Activated naive CD8-positive, alpha-beta T cell treated with anti-CD3 and anti-CD28 coated beads for 36 hours (primary cell): ENCODE results near the gene PSMA1. TPM values are rescaled to one million over a fixed set of nuclear protein-coding genes. Genes with fewer than 3 reads are reported as not detected.
A peak's percentile ranks its signal among the peaks of the same experiment; 100 is the strongest.

Experiments used
- DNase-seq: peaks from one replicate; pipeline ENCODE4 v3.0.0; 2021
- H3K27ac Mint-ChIP-seq: one replicate; pipeline ENCODE4 v1.8.0; 2022; ENCODE audit warnings: mild to moderate bottlenecking, moderate library complexity, mixed read lengths
- H3K27me3 Mint-ChIP-seq: one replicate; pipeline ENCODE4 v1.8.0; 2022; ENCODE audit warnings: mild to moderate bottlenecking, mixed read lengths
- H3K36me3 Mint-ChIP-seq: one replicate; pipeline ENCODE4 v1.8.0; 2021; ENCODE audit warnings: mild to moderate bottlenecking, mixed read lengths
- H3K4me1 Mint-ChIP-seq: one replicate; pipeline ENCODE4 v1.8.0; 2021; ENCODE audit warnings: mixed read lengths
- H3K4me3 Mint-ChIP-seq: one replicate; pipeline ENCODE4 v1.8.0; 2022; ENCODE audit warnings: mild to moderate bottlenecking, moderate library complexity, mixed read lengths
- H3K9me3 Mint-ChIP-seq: one replicate; pipeline ENCODE4 v1.8.0; 2022; ENCODE audit warnings: mixed read lengths
- total RNA-seq, 2 experiments: library from RNA; stranded (reverse); gene quantifications; one replicate each; pipeline ENCODE4 v1.2.3, GENCODE V29; 2021

Gene PSMA1
- total RNA-seq, 2 experiments from 2014 or later = 355 to 367 TPM

DNA sequence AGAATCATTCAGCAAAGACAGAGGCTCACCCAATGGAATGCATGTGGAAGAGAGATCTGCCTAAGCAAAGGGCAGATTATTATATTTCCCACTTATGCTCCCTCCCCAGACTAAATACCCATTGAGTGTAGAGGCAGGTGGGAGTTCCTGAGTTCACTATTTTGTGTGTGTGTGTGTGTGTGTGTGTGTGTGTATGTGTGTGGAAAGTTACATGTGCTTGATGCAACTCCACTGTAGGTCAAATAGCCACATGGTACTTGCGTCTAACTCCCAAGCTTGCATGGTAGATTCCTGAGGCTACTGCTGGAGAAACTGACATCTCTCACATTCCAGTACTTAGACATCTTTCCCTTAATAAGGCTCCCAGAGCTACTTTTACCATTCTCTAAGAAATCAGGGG is 17.2 kb downstream of the PSMA1 start:
- no peak overlapping the region for H3K4me3 Mint-ChIP-seq
- H3K9me3 Mint-ChIP-seq = no peaks in the 10 kb centered on the region
- H3K4me1 Mint-ChIP-seq = peaks cover 18% of the 10 kb centered on the region
- H3K27ac Mint-ChIP-seq = peak overlapping the region; percentile 29
- peaks cover 4% of the 10 kb centered on the region for H3K27me3 Mint-ChIP-seq
- no peak for DNase-seq
- peaks cover 28% of the 10 kb centered on the region for H3K36me3 Mint-ChIP-seq

DNA sequence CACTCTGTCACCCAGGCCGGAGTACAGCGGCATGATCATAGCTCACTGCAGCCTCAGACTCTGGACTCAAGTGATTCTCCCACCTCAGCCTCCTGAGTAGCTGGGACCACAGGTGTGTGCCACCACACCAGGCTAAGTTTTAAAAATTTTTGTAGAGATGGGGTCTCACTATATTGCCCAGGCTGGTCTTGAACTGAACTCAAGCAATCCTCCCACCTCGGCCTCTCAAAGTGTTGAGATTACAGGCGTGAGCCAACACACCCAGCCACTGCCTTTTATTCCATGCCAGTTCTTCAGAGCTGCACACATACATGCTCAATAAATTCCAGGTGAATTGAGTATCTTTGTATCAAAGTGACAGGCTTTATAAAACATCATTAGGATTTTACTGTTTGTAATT is 18.1 kb downstream of the PSMA1 start:
- H3K27me3 Mint-ChIP-seq = peaks cover 4% of the 10 kb centered on the region
- peaks cover 32% of the 10 kb centered on the region for H3K36me3 Mint-ChIP-seq

DNA sequence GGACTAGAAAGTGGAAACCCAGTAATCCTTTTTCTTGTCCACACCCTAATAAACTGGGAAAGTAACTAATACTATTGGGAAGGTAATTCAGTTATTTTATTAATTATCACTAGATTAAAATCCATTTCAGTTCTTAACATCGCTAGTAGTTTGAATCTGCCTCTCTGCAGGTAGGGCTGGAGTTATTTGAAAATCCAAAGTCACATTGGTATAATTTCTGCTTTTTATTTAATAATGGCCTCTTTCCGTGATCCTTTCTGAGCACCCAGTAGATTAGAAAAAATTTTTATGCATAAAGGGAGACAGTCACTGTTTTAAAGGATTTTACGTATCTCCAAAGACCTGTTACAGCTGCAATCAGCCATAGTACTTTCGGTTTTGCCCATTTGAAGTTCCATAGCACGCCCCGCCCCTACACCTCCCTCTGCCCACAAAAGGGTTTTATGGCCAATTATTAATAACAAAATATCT is 20.0 kb downstream of the PSMA1 start:
- H3K9me3 Mint-ChIP-seq = no peaks in the 10 kb centered on the region

More for the DNA sequence above, 18.1 kb downstream of the PSMA1 start:
- DNase-seq = no peak
- peak overlapping the region; percentile 51 for H3K27ac Mint-ChIP-seq
- H3K4me1 Mint-ChIP-seq = peaks cover 21% of the 10 kb centered on the region
- H3K9me3 Mint-ChIP-seq = no peaks in the 10 kb centered on the region
- H3K4me3 Mint-ChIP-seq = no peak overlapping the region

DNA sequence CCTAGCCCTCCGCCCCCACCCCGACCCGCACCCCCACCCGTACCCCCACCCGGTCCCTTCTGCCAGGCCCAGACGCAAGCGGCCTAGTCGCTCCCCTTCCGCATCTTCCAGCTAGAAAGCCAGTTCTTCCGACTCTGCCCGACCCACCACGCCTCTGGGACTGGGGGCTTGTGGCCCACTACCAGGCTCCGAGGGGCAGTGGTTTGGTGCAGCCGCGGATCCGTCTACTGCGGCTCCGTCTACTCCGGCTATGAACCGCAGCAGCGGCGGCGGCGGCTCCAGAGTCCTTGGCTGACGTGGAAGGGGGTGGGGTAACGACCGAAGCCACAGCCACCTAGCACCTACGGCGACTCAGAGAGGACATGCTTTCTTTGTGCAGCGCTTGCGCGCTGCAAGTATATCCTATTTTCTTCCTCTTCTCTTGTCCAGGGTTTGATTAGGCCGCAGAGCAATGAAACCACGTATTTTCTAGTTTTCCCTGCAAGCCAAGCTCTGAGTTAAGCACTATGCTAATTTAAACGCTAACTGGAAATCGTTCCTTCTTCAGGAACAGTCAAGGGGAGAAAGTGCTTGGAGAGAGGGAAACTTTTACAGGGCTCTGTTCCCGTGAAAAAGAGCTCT is 20.5 kb downstream of the PSMA1 start, which contains the start of gene COPB1:
Gene COPB1, minus strand, starts transcription at position 252 of the 621 bp plus-strand sequence. CDS start 883 bp downstream, outside the sequence.
- peak within 1 kb of the TSS; percentile 98 for H3K27ac Mint-ChIP-seq
- no peaks in the 10 kb centered on the region for H3K9me3 Mint-ChIP-seq
- DNase-seq = peak; percentile 91
- H3K4me3 Mint-ChIP-seq = peak within 1 kb of the TSS; percentile 98
- H3K27me3 Mint-ChIP-seq = peaks cover 4% of the 10 kb centered on the region
- peaks cover 35% of the 10 kb centered on the region for H3K4me1 Mint-ChIP-seq
- peaks cover 36% of the 10 kb centered on the region for H3K36me3 Mint-ChIP-seq

More for the DNA sequence above, 20.0 kb downstream of the PSMA1 start:
- peaks cover 32% of the 10 kb centered on the region for H3K36me3 Mint-ChIP-seq
- peaks cover 4% of the 10 kb centered on the region for H3K27me3 Mint-ChIP-seq
- H3K4me1 Mint-ChIP-seq = peaks cover 31% of the 10 kb centered on the region
- peak; percentile 47 for DNase-seq
- H3K27ac Mint-ChIP-seq = peak overlapping the region; percentile 98
- H3K4me3 Mint-ChIP-seq = peak overlapping the region; percentile 98

DNA sequence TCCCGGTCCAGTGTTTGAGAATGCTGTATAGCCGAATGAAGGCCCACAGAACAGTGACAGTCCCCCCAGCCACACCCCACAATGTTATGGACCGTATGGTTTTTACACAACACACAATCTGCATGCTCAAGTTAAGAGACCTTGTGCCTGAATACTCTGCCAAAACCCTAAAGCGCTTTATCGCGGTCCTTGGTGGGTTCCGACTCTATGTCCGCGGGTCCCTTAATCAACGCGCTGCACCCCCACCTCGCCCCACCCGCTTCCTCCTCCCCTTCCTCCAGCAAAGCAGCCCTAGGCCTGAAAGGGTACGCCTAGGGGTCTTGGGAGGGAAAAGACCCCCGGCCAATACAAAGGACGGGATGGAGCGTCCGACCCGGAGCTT is 21.0 kb downstream of the PSMA1 start:
- Mint-ChIP-seq H3K4me1 (peaks cover 35% of the 10 kb centered on the region), H3K4me3 (peak overlapping the region; percentile 98), H3K36me3 (peaks cover 34% of the 10 kb centered on the region), H3K27ac (peak overlapping the region; percentile 98), H3K27me3 (peaks cover 4% of the 10 kb centered on the region), H3K9me3 (no peaks in the 10 kb centered on the region)
- DNase-seq = peak; percentile 31

DNA sequence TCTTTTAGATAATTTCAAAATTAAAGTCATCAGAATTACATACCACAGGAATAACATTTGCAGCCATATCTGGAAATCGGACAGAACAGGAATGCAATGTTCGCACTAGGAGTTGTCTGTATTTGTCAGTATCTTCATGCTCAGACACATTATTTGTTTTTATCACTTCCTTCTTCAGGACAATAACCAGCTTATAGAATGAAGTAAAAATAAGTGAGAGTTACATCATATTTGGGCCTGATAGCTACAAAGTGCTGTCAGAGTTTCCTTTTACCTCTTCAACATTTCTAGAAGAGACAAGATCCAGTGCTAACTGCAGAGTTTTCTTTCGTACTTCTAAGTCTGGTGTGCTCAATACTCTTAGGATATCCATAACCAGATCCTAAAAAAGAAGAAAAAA is 39.5 kb downstream of the PSMA1 start:
- Mint-ChIP-seq H3K36me3 (peaks cover 24% of the 10 kb centered on the region), H3K4me1 (peaks cover 11% of the 10 kb centered on the region)

DNA sequence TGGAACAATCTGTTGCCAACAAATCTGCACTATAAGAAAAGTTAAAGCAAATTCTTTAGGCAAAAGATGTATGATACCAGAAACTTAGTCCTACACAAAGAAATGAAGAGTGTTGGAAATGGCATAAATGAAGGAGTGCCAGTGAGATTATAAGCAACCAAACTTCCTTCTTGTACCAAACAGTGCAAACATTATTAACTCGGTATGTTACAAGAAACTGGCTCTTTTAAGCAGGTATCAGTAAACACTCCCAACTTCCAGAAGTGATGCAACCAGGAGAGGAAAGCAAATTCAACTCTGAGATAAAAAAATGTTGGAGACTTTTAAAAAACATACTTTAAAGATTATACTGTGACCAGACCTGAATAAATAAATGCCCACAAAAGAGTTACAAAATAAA is 49.1 kb downstream of the PSMA1 start:
- H3K36me3 Mint-ChIP-seq = peaks cover 50% of the 10 kb centered on the region
- no peak for DNase-seq
- peaks cover 29% of the 10 kb centered on the region for H3K4me1 Mint-ChIP-seq
- no peaks in the 10 kb centered on the region for H3K27me3 Mint-ChIP-seq
- no peak overlapping the region for H3K27ac Mint-ChIP-seq
- H3K9me3 Mint-ChIP-seq = no peaks in the 10 kb centered on the region
- H3K4me3 Mint-ChIP-seq = no peak overlapping the region

More for the DNA sequence above, 39.5 kb downstream of the PSMA1 start:
- H3K27ac Mint-ChIP-seq = peak overlapping the region; percentile 85
- no peak overlapping the region for H3K4me3 Mint-ChIP-seq
- H3K9me3 Mint-ChIP-seq = no peaks in the 10 kb centered on the region
- no peaks in the 10 kb centered on the region for H3K27me3 Mint-ChIP-seq
- DNase-seq = no peak

DNA sequence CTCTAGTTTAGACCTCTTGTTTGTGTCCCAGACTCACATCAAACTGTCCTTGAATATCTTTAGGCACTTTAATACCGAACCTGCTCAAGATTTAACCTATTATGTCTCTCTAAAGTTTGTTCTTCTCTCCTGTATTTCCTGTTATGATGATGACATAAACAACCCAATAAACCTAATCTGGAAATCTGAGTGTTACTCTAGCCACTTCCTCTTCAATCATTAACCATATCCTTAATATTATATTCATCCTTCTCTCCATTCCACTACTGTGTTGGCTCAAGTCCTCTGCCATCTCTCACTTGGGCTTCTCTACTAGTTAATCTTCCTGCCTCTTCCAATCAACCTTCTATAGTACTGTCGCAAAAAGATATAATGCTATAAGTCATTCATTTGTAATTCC is 56.6 kb downstream of the PSMA1 start:
- Mint-ChIP-seq H3K4me3 (no peak overlapping the region), H3K36me3 (peaks cover 18% of the 10 kb centered on the region), H3K27me3 (no peaks in the 10 kb centered on the region), H3K27ac (no peak overlapping the region), H3K4me1 (peaks cover 4% of the 10 kb centered on the region), H3K9me3 (no peaks in the 10 kb centered on the region)
- no peak for DNase-seq

DNA sequence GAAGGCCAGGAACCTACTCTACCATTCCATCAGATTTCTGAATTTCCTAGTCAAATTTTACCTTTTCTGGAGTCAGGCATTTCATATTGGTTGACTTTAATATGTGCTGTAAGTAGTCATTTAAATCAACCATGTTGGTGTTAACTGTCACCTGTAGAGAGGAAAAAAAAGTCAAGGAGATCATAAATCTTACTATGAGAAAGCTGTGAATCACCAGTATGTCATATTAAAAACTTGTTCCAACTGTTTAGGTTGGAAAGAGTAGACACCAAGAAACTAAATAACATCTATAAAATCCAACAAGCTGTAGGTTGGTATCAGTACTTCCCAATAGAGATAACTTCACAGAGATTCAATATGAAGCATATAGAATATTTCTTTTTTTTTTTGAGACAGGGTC is 60.0 kb downstream of the PSMA1 start:
- no peaks in the 10 kb centered on the region for H3K4me1 Mint-ChIP-seq
- no peaks in the 10 kb centered on the region for H3K27me3 Mint-ChIP-seq
- no peaks in the 10 kb centered on the region for H3K9me3 Mint-ChIP-seq
- peaks cover 15% of the 10 kb centered on the region for H3K36me3 Mint-ChIP-seq
- DNase-seq = no peak
- no peak overlapping the region for H3K4me3 Mint-ChIP-seq
- H3K27ac Mint-ChIP-seq = no peak overlapping the region

DNA sequence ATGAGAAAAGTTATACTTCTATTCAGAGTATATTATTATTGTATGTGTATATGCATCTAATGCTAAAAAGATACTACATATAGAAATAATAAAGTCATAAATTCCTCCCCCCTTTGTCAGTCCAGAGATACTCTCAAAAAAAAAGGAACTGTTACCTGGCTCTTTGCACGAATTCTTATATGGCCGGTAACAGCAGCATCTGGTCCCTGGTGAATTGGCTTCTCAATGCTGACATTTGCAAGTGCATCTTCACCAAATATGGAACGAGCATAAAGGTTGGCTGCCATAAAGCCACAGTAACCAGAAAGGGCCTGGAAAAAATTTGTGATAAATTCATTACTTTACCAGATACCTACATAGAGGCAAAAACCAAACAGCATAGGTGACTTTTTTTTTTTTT is 61.8 kb downstream of the PSMA1 start:
- Mint-ChIP-seq H3K4me3 (no peak overlapping the region), H3K36me3 (peaks cover 14% of the 10 kb centered on the region), H3K27ac (no peak overlapping the region), H3K27me3 (no peaks in the 10 kb centered on the region), H3K9me3 (no peaks in the 10 kb centered on the region), H3K4me1 (no peaks in the 10 kb centered on the region)
- no peak for DNase-seq

DNA sequence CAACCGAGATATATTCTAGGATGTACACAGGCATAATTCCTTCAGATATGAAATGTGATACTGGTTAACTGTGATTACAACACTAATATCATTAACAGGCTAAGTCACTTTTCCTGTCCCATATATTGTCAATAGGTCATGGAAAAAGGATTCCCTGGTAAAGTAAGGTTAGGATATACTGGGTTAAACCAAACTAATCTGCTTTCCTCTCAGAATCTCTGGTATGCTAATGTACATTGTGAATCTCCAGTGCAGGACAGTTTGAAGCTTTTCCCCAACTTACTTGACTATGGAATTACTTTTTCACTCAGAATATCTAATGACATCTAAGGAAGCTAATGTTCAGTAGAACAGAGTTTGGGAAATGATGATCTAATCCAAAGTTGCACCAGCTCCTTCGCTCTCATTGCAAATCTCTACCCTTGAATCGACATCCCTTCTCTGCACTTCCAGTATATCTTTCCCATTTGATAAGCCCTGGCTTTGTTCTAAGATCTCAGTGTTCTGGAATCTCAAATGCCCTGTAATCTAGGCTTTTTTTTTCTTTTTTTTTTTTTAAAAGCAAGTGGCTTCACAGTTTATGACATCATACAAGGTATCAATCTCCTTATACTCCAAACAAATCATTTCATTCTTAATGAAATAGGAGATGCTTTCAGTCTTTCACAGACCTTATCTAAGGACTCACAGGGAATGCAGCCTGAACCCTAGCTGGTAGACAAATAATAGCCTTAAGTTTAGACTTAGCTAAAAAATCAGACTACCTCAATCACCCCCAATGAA is 64.3 kb downstream of the PSMA1 start:
- Mint-ChIP-seq H3K9me3 (no peaks in the 10 kb centered on the region), H3K27me3 (no peaks in the 10 kb centered on the region), H3K4me3 (no peak overlapping the region), H3K36me3 (peaks cover 21% of the 10 kb centered on the region), H3K27ac (peak overlapping the region; percentile 9), H3K4me1 (peaks cover 4% of the 10 kb centered on the region)
- no peak for DNase-seq

Other genes with a start within 250 kb of the PSMA1 start
- 10 to 100 TPM; 70.7 to 72.7 TPM for gene RRAS2, start 161.2 kb downstream of the PSMA1 start, total RNA-seq
- gene COPB1, start 20.6 kb downstream of the PSMA1 start, total RNA-seq = 100 to 1,000 TPM in 1 of 2 experiments, 10 to 100 TPM in 1; 99.6 to 100 TPM
- 10 to 100 TPM; 44.4 to 46.5 TPM for gene PDE3B, start 123.4 kb upstream of the PSMA1 start, total RNA-seq